Erythroblast (primary cell): ENCODE results near the gene RPL10.
A peak's percentile ranks its signal among the peaks of the same experiment; 100 is the strongest.

Source experiments
- DNase-seq, 2 experiments: peaks; one replicate each; lab custom pipeline; 2025; lab: John Stamatoyannopoulos, UW
- GATA1 ChIP-seq: IDR thresholded peaks from 2 replicates; pipeline ENCODE4 v1.6.1; 2011; ENCODE audit warnings: low read depth, mild to moderate bottlenecking, control low read depth, low read length, moderate library complexity
- POLR2A ChIP-seq: IDR thresholded peaks from 2 replicates; pipeline ENCODE4 v1.6.1; 2011; ENCODE audit warnings: mild to moderate bottlenecking, low read length

RPL10 gene

DNA sequence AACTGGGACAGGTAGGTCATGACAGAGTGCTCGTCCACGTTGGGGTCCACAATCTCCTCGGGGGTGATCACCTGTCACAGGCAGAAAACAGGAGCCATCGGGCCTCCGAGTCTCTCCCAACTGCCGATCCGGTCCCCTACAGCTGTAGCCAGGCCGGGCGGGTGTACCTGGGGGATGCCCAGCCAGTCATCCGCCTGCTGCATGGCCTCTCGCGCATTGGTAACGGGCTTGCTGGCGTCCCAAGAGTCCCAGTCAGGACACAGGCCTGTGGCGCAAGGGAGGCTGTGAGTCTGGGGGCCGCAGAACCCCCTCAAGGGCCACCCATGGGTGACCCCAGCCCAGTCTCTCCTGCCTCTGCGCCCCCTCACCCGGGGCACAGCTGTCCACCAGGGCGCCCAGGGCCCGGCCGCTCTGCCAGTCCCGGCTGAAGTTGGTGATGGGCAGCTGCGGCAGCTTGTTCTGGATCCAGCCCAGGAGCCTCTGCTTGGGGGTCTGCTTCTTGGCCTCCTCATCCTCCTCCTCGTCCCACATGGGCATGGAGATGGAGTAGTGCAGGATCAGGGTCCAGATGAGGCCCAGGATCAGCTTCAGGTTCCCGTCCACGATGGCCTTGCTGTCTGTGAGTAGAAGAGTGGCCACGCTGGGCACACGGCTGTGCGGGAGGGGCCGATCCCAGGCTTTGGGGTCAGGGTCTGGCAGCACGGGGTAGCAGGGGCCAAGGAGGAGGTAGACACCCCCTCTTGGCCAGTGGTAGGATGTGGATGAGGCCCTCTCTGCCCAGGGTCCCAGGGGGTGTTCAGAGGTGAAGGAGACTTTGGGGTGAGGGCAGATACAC is 30.5 kb upstream of the RPL10 start:
- no peak for TF ChIP-seq POLR2A
- TF ChIP-seq GATA1: no peak
- DNase-seq: no peak

DNA sequence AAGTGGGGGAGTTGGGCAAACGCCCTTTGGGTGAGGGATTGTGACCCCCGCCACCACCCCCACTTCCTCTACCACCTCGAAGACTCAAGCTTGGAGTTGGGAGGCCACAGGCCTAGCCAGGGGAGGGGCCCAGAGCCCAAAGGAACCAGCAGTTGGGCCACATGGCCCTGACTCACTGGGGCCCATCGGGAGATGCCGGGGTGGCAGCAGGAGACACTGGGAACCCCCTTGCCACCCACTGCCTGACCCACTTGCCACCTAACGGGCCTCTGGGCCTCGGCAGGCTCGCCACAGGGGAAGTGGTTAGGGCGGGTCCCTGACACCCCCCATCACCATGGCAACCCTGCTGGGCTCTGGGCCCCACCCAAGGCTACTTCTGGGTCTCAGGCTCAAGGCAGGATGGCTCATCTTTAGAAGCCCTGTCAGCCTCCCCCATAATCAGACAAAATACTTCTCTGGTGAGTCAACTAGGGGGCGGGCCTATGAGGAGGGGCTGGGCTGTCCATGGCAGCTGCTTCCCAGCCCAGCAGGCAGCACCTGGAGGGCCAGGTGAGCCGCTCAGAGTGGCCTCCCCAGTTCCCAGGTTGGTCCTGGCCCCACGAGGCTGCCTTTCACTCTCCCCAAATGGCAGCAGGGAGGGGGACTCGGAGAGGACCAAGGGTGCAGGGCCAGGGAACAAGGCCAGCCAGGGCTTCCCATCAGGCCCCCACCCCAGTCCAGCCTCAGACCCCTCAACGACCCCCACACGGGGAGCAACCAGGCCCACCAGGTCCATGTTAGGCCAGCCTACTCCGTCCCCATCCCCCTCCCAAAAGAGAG is 29.3 kb upstream of the RPL10 start:
- TF ChIP-seq GATA1: no peak
- TF ChIP-seq POLR2A: peak; percentile 58
- DNase-seq: peak; percentile 85 to 90

DNA sequence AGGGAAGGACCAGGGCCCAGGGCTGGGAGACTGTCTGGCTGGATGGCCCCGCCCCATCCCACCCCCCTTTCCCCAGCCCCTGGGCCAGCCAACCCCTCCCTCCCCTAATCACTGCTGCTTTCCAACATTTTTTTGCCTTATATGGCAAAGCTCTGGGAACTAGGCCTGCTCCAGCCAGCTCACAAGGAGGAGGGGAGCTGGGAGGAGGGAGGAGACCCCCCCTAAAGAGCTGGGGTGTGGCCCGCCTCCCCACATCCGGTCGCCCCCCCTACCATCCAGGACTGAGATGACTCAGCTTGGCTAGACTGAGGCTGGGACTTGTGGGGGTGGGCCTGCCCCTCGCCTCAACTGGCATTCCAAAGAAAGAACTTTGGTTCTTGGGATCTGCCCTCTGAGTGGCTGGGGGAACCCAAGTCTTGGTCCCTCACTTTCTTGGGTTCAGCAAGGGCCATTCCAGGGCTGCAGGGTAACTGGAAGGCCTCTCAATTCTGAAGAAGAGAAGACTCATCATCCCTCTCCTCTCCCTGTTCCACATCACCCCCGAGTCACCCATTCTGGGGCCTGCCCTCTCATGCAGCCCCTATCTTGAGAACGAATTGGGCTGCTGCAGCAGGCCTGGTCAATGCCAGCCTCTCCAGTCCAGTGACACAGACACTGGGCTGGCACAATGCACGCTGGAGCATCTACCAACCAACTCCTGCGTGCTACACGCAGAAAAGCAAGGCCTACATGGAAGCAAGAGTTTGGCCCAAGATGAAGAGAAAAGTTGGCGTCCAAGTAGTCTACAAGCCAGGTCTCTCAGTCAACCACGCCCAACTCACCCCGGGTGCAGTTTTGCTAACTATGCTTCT is 28.5 kb upstream of the RPL10 start:
- TF ChIP-seq GATA1: no peak
- no peak for TF ChIP-seq POLR2A
- DNase-seq: peak; percentile 22 to 32

DNA sequence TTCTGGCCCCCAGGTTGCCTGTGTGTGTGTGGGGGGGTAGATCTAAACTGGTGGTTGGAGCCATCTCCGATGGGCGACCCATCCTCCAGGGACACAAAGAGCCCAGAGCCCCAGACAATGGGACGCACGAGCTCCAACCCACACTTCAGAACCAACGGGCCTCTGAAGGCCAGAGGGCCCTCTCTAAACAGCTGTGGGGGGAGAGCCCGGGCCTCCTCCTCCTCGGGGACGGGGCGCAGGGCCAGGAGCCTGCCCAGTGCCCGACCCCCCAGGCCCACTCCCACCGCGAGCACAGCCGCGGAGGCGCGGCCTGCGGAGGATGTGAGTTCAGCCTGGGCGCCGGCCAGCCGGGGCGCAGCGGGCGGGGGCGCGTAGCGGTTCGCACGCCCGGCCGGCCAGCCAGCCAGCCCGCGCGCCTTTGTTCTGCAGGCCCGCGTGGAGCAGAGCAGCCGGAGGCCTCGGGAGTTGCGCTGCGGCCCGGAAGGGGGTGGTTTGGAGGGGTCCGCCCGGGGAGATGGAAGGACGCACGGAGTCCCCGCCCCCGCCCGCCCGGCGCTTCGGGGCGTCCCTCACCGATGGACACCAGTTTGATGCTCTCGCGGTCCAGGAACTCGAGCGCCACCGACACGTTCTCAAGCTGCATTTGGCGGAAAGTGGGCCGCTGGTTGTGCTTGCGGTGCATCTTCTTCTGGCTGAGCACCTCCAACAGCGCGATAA is 27.7 kb upstream of the RPL10 start:
- peak; percentile 53 to 60 for DNase-seq
- no peak for TF ChIP-seq POLR2A
- no peak for TF ChIP-seq GATA1

DNA sequence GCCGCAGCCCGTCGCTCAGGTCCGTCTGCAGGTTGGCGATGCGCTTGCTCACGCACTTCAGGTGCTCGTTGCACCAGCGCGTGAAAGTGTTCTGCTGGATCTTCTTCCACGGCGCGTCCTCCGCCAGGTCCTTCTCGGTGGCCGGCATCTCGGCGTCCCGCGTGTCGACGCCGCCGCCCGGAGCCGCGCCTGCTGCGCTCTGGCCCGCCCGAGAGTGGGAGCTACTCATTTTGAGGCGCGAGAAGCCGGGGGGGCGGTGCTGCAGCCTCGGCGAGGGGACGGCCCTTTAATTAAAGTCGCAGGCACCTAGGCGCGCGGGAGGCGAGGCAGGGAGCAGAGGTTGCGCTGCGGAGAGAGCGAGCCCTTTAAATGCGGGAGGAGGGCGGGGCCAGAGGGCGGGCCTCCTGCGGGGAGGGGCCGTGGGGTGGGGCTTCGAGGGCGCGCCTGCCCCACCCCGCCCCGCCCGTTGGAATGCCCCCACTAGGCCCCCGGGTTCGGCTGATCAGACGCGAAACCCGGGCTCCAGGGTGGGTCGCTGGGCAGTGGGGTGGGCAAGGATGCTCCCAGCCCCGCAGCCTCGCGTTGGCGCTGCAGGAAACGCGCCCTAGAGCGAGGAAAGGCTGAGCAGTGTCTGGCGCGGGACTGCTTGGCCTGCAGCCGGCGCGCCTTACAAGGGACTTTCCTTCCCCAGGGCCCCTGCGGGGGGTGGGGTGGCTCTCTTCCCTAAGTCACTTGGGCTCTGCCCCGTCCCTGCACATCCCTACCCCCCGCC is 27.0 kb upstream of the RPL10 start:
- peak; percentile 83 to 85 for DNase-seq
- TF ChIP-seq POLR2A (peak; percentile 88), GATA1 (no peak)

DNA sequence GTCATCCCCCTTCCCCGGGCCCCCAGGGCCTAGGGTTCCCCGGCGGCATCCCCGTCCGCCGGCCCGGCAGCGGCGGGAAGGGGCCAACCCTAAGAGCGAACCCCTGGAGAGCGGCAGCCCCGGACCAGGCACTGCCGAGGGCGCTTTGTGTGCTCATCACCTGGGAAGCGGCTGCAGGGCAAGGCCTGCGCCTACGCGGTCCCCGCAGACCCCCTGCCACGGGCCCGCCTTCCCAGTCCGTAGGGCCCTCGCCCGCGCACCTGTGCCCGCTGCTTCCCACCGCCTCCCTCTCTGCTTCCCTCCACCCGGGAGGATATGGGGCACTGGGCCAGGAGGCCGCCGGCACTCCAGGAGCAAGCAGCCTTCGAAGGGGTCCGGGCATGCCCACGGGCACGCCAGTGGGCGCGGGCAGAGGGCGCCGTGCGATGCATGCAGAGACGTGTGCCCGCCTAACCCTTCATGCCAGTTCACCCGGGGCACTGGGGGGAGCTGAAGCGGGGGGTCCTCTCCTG is 26.3 kb upstream of the RPL10 start:
- DNase-seq: no peak
- TF ChIP-seq POLR2A: no peak
- no peak for TF ChIP-seq GATA1

DNA sequence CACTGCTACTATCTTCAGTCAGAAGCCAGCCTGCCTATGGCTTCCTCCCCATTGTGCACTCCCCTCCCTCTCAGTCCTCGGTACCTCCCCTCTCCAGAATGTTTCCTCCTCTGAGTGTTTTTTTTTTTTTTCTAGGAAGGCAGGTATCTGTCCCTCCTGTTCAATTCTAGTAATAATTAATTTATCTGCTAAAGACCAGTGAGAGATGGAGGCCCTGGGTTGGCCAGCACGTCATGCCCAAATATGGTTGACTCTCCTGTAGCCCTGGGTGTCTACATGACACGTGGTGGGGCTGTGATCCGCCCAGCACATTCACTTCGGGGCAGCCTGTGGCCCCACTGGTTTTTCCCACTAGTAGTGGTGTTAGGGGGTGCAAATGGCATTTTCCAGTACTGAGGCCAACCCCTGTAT is 25.6 kb upstream of the RPL10 start:
- TF ChIP-seq GATA1 (no peak), POLR2A (no peak)
- DNase-seq: peak; percentile 47 to 58

DNA sequence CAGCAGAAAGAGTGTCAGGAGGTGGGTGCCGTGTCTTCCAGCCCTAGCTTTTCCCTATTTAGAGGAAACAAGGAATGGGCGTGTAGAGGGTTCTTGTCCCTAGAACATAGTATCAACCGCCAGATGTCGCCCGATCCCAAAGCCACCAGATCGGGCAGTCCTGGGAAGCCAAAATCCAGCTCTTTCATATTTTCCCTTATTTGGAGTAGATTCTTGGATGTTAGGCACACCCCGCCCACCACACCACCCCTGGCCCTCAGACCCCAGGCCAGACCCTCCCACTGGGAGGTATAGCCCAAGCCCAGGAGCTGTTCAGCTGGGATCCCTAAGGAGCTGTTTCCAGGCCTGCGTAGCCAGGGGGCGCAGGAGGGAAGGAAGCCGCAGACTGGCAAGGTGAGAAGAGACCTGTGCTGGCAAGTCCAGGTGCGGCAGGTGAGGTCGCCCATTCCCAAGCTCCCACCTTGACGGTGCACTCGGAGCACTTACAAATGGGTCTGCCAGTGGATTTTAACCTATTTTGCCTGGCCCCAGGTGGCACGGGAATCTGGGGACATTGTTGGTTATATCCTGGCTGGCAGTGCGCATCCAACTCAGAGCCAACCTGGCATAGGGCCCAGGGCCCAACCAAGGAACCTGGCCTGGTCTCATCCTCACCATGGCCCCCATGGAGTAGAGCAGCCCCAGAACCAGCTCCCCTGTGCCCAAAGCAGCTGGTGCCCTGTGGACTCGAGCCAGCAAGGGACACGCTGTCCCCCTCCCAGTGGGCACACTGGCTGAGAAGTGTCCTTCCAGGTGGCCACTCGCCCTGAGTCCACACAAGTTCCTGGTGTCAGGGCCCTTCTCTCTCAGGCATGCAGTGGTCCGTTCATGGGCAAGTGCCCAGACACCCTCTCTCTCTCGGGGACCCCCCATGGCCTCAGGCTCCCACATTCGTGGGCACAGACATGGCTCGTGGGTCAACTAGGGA is 24.6 kb upstream of the RPL10 start:
- peak; percentile 48 to 70 for DNase-seq
- no peak for TF ChIP-seq GATA1
- TF ChIP-seq POLR2A: no peak

DNA sequence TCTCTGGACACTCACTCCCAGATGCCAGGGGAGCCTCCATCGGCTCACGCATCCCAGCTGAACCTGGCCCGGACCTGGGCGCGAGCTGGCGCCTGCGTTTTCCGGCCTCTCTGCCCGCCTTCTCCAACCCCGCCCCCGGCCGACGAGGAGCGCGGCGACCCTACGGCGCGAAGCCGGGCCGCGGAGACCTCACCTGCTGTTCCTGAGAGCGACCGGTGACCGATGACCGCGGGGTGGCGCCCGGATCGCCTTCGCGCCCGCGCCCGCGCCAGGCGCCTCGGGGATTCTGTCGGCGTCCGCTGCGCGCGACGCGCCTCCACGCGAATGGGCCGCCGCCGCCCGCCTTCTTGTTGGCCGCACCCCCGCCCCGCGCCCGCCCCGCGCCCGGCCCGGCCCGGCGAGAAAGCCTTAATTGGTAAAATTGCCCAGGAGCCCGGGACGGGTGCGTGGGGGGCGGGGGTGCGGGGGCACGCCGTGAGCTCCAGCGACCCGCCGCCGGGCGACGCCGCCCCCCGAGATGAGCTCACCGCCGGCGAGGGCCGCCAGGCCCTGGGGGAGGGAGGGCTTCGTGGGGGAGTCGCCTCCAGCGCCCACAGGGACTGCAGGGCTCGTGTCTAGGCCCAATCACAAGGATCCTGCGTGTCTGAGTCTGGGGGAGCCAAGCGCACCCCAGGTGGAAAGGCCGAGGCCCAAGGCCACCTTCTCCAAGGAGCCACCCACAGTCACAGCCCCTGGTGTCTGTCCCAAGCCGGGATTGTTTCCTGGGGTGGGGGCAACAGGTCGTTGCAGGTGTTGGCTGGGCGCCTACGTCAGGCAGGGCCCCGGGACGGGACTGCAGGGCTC is 23.6 kb upstream of the RPL10 start, which contains the start of gene FLNA:
FLNA (minus strand) TSS at position 322 of the 843 bp plus-strand sequence. CDS start 3,389 bp downstream, outside the sequence.
- peak; percentile 42 to 65 for DNase-seq
- no peak for TF ChIP-seq GATA1
- TF ChIP-seq POLR2A: no peak

DNA sequence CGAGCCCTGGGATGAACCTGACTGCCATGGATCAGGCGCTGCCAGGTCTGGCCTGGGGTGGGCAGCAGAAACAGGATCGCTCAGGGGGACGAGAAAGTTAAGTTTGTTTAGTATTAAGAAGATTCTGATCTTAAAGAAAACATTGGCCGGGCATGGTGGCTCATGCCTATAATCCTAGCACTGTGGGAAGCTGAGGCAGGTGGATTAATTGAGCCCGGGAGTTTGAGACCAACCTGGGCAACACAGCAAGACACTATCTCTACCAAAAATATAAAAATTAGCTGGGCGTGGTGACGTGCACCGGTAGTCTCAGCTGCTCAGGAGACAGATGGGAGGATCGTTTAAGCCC is 23.0 kb upstream of the RPL10 start:
- TF ChIP-seq GATA1: no peak
- TF ChIP-seq POLR2A: no peak
- DNase-seq: no peak
